ENCODE results near the gene TEX101. TPM values are rescaled to one million over a fixed set of nuclear protein-coding genes. Genes with fewer than 3 reads are reported as not detected.

The TEX101 gene
- total RNA-seq, 1 donor from 2014 or later, result not detected

GRCh38 chr19:43425567-43426392 lies 11.1 kb downstream of the TEX101 start:
- TF ChIP-seq CTCF (IDR thresholded peaks at IDR 0.05; ENCODE audit: unreplicated experiment), result no peak
- DNase-seq (ENCODE audit: low spot score in 2 of 2, unreplicated experiment in 2 of 2), result no peak
- no peak overlapping the region for H3K27ac Mint-ChIP-seq
- H3K4me3 Mint-ChIP-seq, result no peak overlapping the region
- H3K4me1 Mint-ChIP-seq, result no peaks in the 10 kb centered on the region
- no peaks in the 10 kb centered on the region for H3K9me3 Mint-ChIP-seq
- H3K36me3 Mint-ChIP-seq, result no peaks in the 10 kb centered on the region
- H3K27me3 Mint-ChIP-seq (ENCODE audit: low read depth), result no peaks in the 10 kb centered on the region

- no peak for TF ChIP-seq CTCF (IDR thresholded peaks at IDR 0.05; ENCODE audit: unreplicated experiment)
- Mint-ChIP-seq H3K27me3 (ENCODE audit: low read depth) (no peaks in the 10 kb centered on the region), H3K36me3 (no peaks in the 10 kb centered on the region), H3K4me3 (no peak overlapping the region), H3K27ac (no peak overlapping the region), H3K9me3 (no peaks in the 10 kb centered on the region), H3K4me1 (no peaks in the 10 kb centered on the region)
- no peak for DNase-seq (ENCODE audit: low spot score in 2 of 2, unreplicated experiment in 2 of 2)
Observed at GRCh38 chr19:43429395-43429794, 14.7 kb downstream of the TEX101 start.

- Mint-ChIP-seq H3K27me3 (ENCODE audit: low read depth) (no peaks in the 10 kb centered on the region), H3K4me1 (no peaks in the 10 kb centered on the region), H3K4me3 (no peak overlapping the region), H3K27ac (no peak overlapping the region), H3K9me3 (no peaks in the 10 kb centered on the region), H3K36me3 (no peaks in the 10 kb centered on the region)
- no peak for TF ChIP-seq CTCF (IDR thresholded peaks at IDR 0.05; ENCODE audit: unreplicated experiment)
- DNase-seq (ENCODE audit: low spot score in 2 of 2, unreplicated experiment in 2 of 2), result no peak
Observed at GRCh38 chr19:43430142-43430710, 15.5 kb downstream of the TEX101 start.

- H3K9me3 Mint-ChIP-seq, result no peaks in the 10 kb centered on the region
- H3K36me3 Mint-ChIP-seq, result no peaks in the 10 kb centered on the region
- no peak overlapping the region for H3K27ac Mint-ChIP-seq
- no peak for TF ChIP-seq CTCF (IDR thresholded peaks at IDR 0.05; ENCODE audit: unreplicated experiment)
- peaks cover 3% of the 10 kb centered on the region for H3K27me3 Mint-ChIP-seq (ENCODE audit: low read depth)
- H3K4me1 Mint-ChIP-seq, result no peaks in the 10 kb centered on the region
- DNase-seq (ENCODE audit: low spot score in 2 of 2, unreplicated experiment in 2 of 2), result no peak
- H3K4me3 Mint-ChIP-seq, result no peak overlapping the region
Observed at GRCh38 chr19:43430976-43431375, 16.3 kb downstream of the TEX101 start.

GRCh38 chr19:43433358-43433673 lies 18.6 kb downstream of the TEX101 start:
- Mint-ChIP-seq H3K27me3 (ENCODE audit: low read depth) (peaks cover 3% of the 10 kb centered on the region), H3K4me3 (no peak overlapping the region), H3K27ac (no peak overlapping the region), H3K9me3 (no peaks in the 10 kb centered on the region), H3K4me1 (no peaks in the 10 kb centered on the region), H3K36me3 (no peaks in the 10 kb centered on the region)
- no peak for TF ChIP-seq CTCF (IDR thresholded peaks at IDR 0.05; ENCODE audit: unreplicated experiment)
- no peak for DNase-seq (ENCODE audit: low spot score in 2 of 2, unreplicated experiment in 2 of 2)

Data from mesothelial cell of epicardium (in vitro differentiated cells).